HepG2 (cell line): ENCODE data around the gene PRICKLE2. TPM values are rescaled to one million over a fixed set of nuclear protein-coding genes. Genes with fewer than 3 reads are reported as not detected.

Experiments used
- ATAC-seq: fragments of 200-7000 bp; cut with Tn5 transposase; 3 replicates; pipeline ENCODE4 v1.9.1; 2020; ENCODE audit warnings: mild to moderate bottlenecking, moderate library complexity
- BruUV-seq: library from RNA; stranded (reverse); fragments of 400-500 nt; replicated peaks from 2 replicates; lab custom pipeline; 2021; lab: Mats Ljungman, UMichigan
- CTCF ChIA-PET: fragments of 300-600 bp; formaldehyde crosslinking; extraction: SDS; loops from one replicate; lab custom pipeline; 2021; ENCODE audit warnings: low total read pairs, inconsistent platforms, low intra/inter-chr PET ratio; lab: Yijun Ruan, JAX
- POLR2A ChIA-PET: fragments of 350-600 bp; sonication (Branson Sonifier 250); formaldehyde crosslinking; loops from one replicate; lab custom pipeline; 2020; ENCODE audit warnings: antibody characterized with exemption, inconsistent platforms; lab: Yijun Ruan, JAX
- DNase-seq: peaks from one replicate; pipeline ENCODE4 v3.0.0-alpha.2; 2015; ENCODE audit warnings: low spot score
- FAIRE-seq: peaks from 3 replicates; lab custom pipeline; 2011; peaks lifted over from hg19 to GRCh38; lab: Jason Lieb, UNC
- H2AFZ ChIP-seq: one replicate; pipeline ENCODE4 v1.6.1; 2011; ENCODE audit warnings: low read length, inconsistent platforms
- H3K27ac ChIP-seq: fragments of 300-600 bp; 3 replicates; pipeline ENCODE4 v1.8.0; 2011; ENCODE audit warnings: mixed run types, mild to moderate bottlenecking, mixed read lengths, low read length, inconsistent platforms; ENCODE audit not compliant: insufficient read depth; ENCODE audit errors: extremely low read length
- H3K27me3 ChIP-seq, 2 experiments: fragments of 200-600 bp in 1 of 2; 2 replicates in 1 of 2; 3 replicates in 1 of 2; pipeline versions ENCODE4 v1.6.0 to v1.8.0; 2011; ENCODE audit warnings: low read length in 2 of 2, mild to moderate bottlenecking in 2 of 2, moderate library complexity in 2 of 2, inconsistent platforms in 1 of 2; ENCODE audit not compliant: insufficient read depth in 2 of 2, control insufficient read depth in 1 of 2
- H3K36me3 ChIP-seq, 2 experiments: fragments of 200-600 bp in 1 of 2; replicated peaks in 1 of 2; 2 replicates in 1 of 2; 3 replicates in 1 of 2; pipeline versions ENCODE4 v1.5.1 to v1.8.0; 2011; ENCODE audit warnings: low read length in 2 of 2, inconsistent platforms in 1 of 2; ENCODE audit not compliant: insufficient read depth in 2 of 2, control insufficient read depth in 1 of 2
- H3K4me1 ChIP-seq: 2 replicates; pipeline ENCODE4 v1.5.1; 2012; ENCODE audit warnings: low read length, inconsistent platforms; ENCODE audit not compliant: insufficient read depth
- H3K4me2 ChIP-seq: 2 replicates; pipeline ENCODE4 v1.6.0; 2011; ENCODE audit warnings: low read depth, low read length, inconsistent platforms
- H3K4me3 ChIP-seq, 3 experiments: fragments of 200-600 bp in 1 of 3; sonication (generic), shearing (Covaris generic) in 1 of 3; replicated peaks in 1 of 3; 2 replicates each; pipeline ENCODE4 v1.5.1; 2011 to 2016; ENCODE audit warnings: low read length in 3 of 3, inconsistent platforms in 2 of 3, low read depth in 2 of 3, mild to moderate bottlenecking in 2 of 3, control low read depth in 1 of 3, mixed read lengths in 1 of 3; ENCODE audit not compliant: insufficient read depth in 1 of 3
- H3K79me2 ChIP-seq: one replicate; pipeline ENCODE4 v1.6.1; 2011; ENCODE audit warnings: low read length, inconsistent platforms; ENCODE audit not compliant: insufficient read depth
- H3K9ac ChIP-seq: 2 replicates; pipeline ENCODE4 v1.6.0; 2011; ENCODE audit warnings: mild to moderate bottlenecking, low read depth, low read length, inconsistent platforms; ENCODE audit not compliant: insufficient read depth
- H3K9me3 ChIP-seq: 2 replicates; pipeline ENCODE4 v1.5.1; 2012; ENCODE audit warnings: mild to moderate bottlenecking, low read length
- H4K20me1 ChIP-seq: 2 replicates; pipeline ENCODE4 v1.6.0; 2011; ENCODE audit warnings: inconsistent platforms, mild to moderate bottlenecking, low read length, moderate library complexity; ENCODE audit not compliant: insufficient read depth
- BORCS8-MEF2B ChIP-seq: sonication (generic); formaldehyde crosslinking; IDR thresholded peaks from 2 replicates; pipeline ENCODE4 v1.8.0; 2022; ENCODE audit warnings: mild to moderate bottlenecking, missing genetic modification reagents
- GRHL1 ChIP-seq: sonication (generic); formaldehyde crosslinking; conservative IDR thresholded peaks from 2 replicates; pipeline ENCODE4 v1.8.0; 2022; ENCODE audit warnings: missing genetic modification reagents
- HNF1A ChIP-seq, 2 experiments: sonication (generic) in 1 of 2; formaldehyde crosslinking in 1 of 2; IDR thresholded peaks; 2 replicates each; pipeline versions ENCODE4 v1.4.0 to v1.6.1; 2016 to 2020; ENCODE audit warnings: borderline replicate concordance in 1 of 2, low read depth in 1 of 2, mild to moderate bottlenecking in 1 of 2, missing genetic modification reagents in 1 of 2
- KLF15 ChIP-seq: sonication (generic); formaldehyde crosslinking; IDR thresholded peaks from 2 replicates; pipeline ENCODE4 v1.8.1; 2023; ENCODE audit warnings: borderline replicate concordance, mild to moderate bottlenecking, inconsistent platforms, missing genetic modification reagents, mixed read lengths
- MTA3 ChIP-seq: sonication (generic); formaldehyde crosslinking; IDR thresholded peaks from 2 replicates; pipeline ENCODE4 v1.4.0; 2020; ENCODE audit warnings: missing genetic modification reagents
- RAD51 ChIP-seq: fragments of 450-650 bp; IDR thresholded peaks from 2 replicates; pipeline ENCODE4 v1.6.1; 2016; ENCODE audit warnings: borderline replicate concordance
- TERF1 ChIP-seq: sonication (generic); formaldehyde crosslinking; IDR thresholded peaks from 2 replicates; pipeline ENCODE4 v1.8.0; 2022; ENCODE audit warnings: mild to moderate bottlenecking, missing genetic modification reagents, moderate library complexity
- YEATS2 ChIP-seq: sonication (generic); formaldehyde crosslinking; IDR thresholded peaks from 2 replicates; pipeline ENCODE4 v1.4.0; 2020; ENCODE audit warnings: missing genetic modification reagents, borderline replicate concordance
- ZNF280B ChIP-seq: sonication (generic); formaldehyde crosslinking; IDR thresholded peaks from 2 replicates; pipeline ENCODE4 v1.5.0; 2020; ENCODE audit warnings: missing genetic modification reagents, mild to moderate bottlenecking, borderline replicate concordance
- ZNF335 ChIP-seq: sonication (generic); formaldehyde crosslinking; IDR thresholded peaks from 2 replicates; pipeline ENCODE4 v1.4.0; 2020; ENCODE audit warnings: missing genetic modification reagents
- ZNF354B ChIP-seq: sonication (generic); formaldehyde crosslinking; IDR thresholded peaks from 2 replicates; pipeline ENCODE4 v1.8.0; 2022; ENCODE audit warnings: mild to moderate bottlenecking, missing genetic modification reagents
- ZNF772 ChIP-seq: sonication (generic); formaldehyde crosslinking; IDR thresholded peaks from 2 replicates; pipeline ENCODE4 v1.5.0; 2020; ENCODE audit warnings: mild to moderate bottlenecking, missing genetic modification reagents
- ZSCAN20 ChIP-seq: sonication (generic); formaldehyde crosslinking; IDR thresholded peaks from 2 replicates; pipeline ENCODE4 v1.4.0; 2020; ENCODE audit warnings: missing genetic modification reagents, mild to moderate bottlenecking, borderline replicate concordance
- ZSCAN9 ChIP-seq: IDR thresholded peaks from 2 replicates; pipeline ENCODE4 v1.6.1; 2016; ENCODE audit warnings: borderline replicate concordance
- WGBS: methylation state at CpG from one replicate; pipeline ENCODE4 v1.1.6; 2017; ENCODE audit warnings: low lambda C conversion rate; 5-methylcytosine and 5-hydroxymethylcytosine counted together
- in situ Hi-C: cut with HindIII; loops from 2 replicates; pipeline ENCODE4 v1.10.0; 2017; ENCODE audit warnings: low pct_unique_long_range_greater_than_20kb; ENCODE audit not compliant: extremely low pct_ligation_motif_present
- intact Hi-C: fragments of 100-400 bp; cut with micrococcal nuclease; formaldehyde crosslinking; loops from one replicate; pipeline ENCODE4 v1.10.0; 2022; ENCODE audit not compliant: unreplicated experiment
- polyA plus RNA-seq, 8 experiments: library from polyadenylated mRNA; depleted of rRNA in 3 of 8; stranded (reverse) in 7 of 8; unstranded in 1 of 8; fragments of >200 nt; fragmentation: Illumina TruSeq in 4 of 8; extraction: Trizol in 4 of 8; gene quantifications; 2 replicates each; pipeline versions ENCODE4 v1.2.1 to v1.2.3, GENCODE V29; 2011 to 2016; ENCODE audit warnings: low read depth in 4 of 8, missing spikeins in 1 of 8, mixed read lengths in 1 of 8; ENCODE audit not compliant: insufficient read depth in 1 of 8
- total RNA-seq, 5 experiments: library from RNA; depleted of rRNA; stranded (reverse); fragments of >200 nt; fragmentation: Illumina TruSeq; extraction: Trizol; gene quantifications; 2 replicates each; pipeline ENCODE4 v1.2.3, GENCODE V29; 2016; ENCODE audit warnings: low read depth in 1 of 5

Gene PRICKLE2
- total and polyA plus RNA-seq, 2 of the 13 experiments (the other 11 are each of a cell fraction or from before 2014, with no cell fraction given), result 0.01 to 0.07 TPM

DNA sequence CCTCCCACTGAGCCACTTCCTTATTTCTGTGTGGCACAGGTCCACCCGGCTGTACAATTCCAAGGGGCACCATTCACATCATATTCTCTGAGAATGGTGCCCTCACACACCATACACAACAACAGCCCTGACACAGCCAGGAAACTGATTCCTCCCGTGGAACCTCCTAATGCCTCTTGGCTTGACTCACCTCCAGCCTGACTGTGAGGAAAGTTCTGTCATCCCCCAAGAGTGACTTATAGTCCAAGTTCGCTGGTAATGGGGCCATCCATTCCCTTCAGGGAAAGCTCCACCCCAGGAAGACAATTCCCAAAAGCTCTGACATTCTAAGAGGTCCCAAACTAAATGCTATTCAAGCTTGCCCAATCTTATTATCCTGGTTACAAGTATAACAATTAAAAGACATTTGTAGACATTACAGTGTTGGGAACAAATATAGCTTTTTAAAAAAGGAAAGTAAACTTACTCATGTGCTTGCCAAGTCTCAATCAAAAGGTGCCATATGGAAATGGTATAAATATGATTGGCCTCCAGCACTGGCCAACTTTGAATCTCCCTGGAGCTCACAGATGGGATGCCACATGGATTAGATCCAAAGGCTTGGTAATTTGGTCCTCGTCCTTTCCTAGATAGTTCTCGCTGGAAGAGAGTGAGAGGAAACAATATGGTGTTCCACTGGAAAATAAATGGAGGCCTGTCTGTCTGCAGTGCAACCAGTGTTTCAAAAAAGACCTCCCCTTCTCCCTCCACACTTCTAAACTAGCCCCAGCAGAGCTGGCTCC is 145.7 kb downstream of the PRICKLE2 start:
- H3K27ac ChIP-seq, result no peak overlapping the region
- POLR2A ChIA-PET, result no interaction called here
- FAIRE-seq, result no peak
- BruUV-seq, result no TSS peak
- CTCF ChIA-PET, result no interaction called here
- WGBS, result 5% methylated on average over 5 of the region's 5 CpGs
- no peaks in the 10 kb centered on the region for H3K9me3 ChIP-seq
- no peaks in the 10 kb centered on the region for H4K20me1 ChIP-seq
- no peak overlapping the region for H3K4me2 ChIP-seq
- no peak overlapping the region for H3K9ac ChIP-seq
- no peaks in the 10 kb centered on the region for H3K79me2 ChIP-seq
- no peak for DNase-seq
- in situ Hi-C loops (no loop called here), intact Hi-C loops (no loop called here)
- no peak for ATAC-seq
- H3K4me3 ChIP-seq, result no peak overlapping the region
- no peaks in the 10 kb centered on the region for H3K27me3 ChIP-seq
- H2AFZ ChIP-seq, result no peak overlapping the region
- no peaks in the 10 kb centered on the region for H3K36me3 ChIP-seq
- no peaks in the 10 kb centered on the region for H3K4me1 ChIP-seq
- TF ChIP-seq TERF1 (no peak), ZNF280B (CRISPR knock-in tag) (no peak), KLF15 (CRISPR knock-in tag) (no peak), ZNF772 (no peak), MTA3 (CRISPR knock-in tag) (no peak), ZSCAN20 (CRISPR knock-in tag) (no peak), ZSCAN9 (CRISPR knock-in tag) (no peak), HNF1A (IDR thresholded peaks at IDR 0.05; ENCODE audit: low read depth) (no peak), HNF1A (CRISPR knock-in tag; IDR thresholded peaks at IDR 0.05; ENCODE audit: borderline replicate concordance) (no peak), BORCS8-MEF2B (CRISPR knock-in tag) (no peak), RAD51 (no peak), YEATS2 (CRISPR knock-in tag) (no peak), ZNF354B (no peak), GRHL1 (no peak), ZNF335 (no peak)
